Lower lobe of right lung (tissue), 2 donors: Measurements from ENCODE around the gene CFAP210. TPM values are rescaled to one million over a fixed set of nuclear protein-coding genes. Genes with fewer than 3 reads are reported as not detected.

Experiments used
- ATAC-seq, 2 donors: fragments of 200-7000 bp; cut with Tn5 transposase; one replicate each; pipeline ENCODE4 v1.9.1; 2020 to 2022; ENCODE audit warnings: mild to moderate bottlenecking in 2 of 2, moderate library complexity in 2 of 2
- DNase-seq: peaks from one replicate; pipeline ENCODE4 v3.0.0-alpha.2; 2020
- H3K27ac ChIP-seq: fragments of 200-600 bp; one replicate; pipeline ENCODE4 v1.8.0; 2022
- H3K27me3 ChIP-seq: fragments of 200-600 bp; one replicate; pipeline ENCODE4 v1.8.0; 2022; ENCODE audit warnings: low read depth
- H3K36me3 ChIP-seq: fragments of 200-600 bp; one replicate; pipeline ENCODE4 v1.8.0; 2022; ENCODE audit warnings: mild to moderate bottlenecking
- H3K4me1 ChIP-seq: fragments of 200-600 bp; one replicate; pipeline ENCODE4 v1.8.0; 2022
- H3K4me3 ChIP-seq: fragments of 200-600 bp; one replicate; pipeline ENCODE4 v1.8.0; 2022; ENCODE audit warnings: mild to moderate bottlenecking
- H3K9me3 ChIP-seq: fragments of 200-600 bp; one replicate; pipeline ENCODE4 v1.8.0; 2022
- intact Hi-C: fragments of 100-400 bp; cut with DNase I; formaldehyde crosslinking; loops from one replicate; pipeline ENCODE4 v1.11.0; 2022
- total RNA-seq: library from RNA; stranded (reverse); fragmentation: NEBNext Ultra II Directional; extraction: Animal tissue kit (Norgen Biotek cat#: 25700); gene quantifications from one replicate; pipeline ENCODE4 v1.2.1, GENCODE V29; 2021
- TF ChIP-seq, protein P1 (sequence below): fragments of 200-600 bp; IDR thresholded peaks from one replicate; pipeline ENCODE4 v1.8.0; 2022; ENCODE audit warnings: antibody characterized with exemption, mild to moderate bottlenecking
- donor health status: DM: no; HTN: yes; CAD: no; lungs with severe emphysema.

CFAP210 gene
- total RNA-seq, 1 donor from 2014 or later = 0.95 TPM

DNA sequence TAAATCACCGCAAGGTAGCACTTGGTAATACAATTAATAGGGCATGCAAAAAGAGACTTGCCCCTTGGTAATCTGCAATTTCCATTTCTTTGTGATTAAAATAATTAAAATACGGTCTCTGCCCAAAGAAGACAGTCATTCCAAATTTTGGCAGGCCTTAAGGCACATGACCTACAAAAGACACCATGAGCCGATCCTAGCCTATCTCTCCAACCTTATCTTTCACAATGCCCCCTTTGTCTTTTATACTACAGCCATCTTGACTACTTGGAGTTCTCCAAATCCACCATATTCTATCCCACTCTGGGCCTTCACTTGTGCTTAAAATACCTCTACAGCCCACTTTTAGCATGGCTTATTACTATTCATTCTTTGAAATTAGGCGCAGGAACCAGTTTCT, 23.3 kb downstream of the CFAP210 start:
- no peaks in the 10 kb centered on the region for H3K36me3 ChIP-seq
- no peaks in the 10 kb centered on the region for H3K9me3 ChIP-seq
- H3K4me1 ChIP-seq = no peaks in the 10 kb centered on the region
- intact Hi-C loops = no loop called here
- no peak for ATAC-seq
- no peaks in the 10 kb centered on the region for H3K27me3 ChIP-seq
- H3K4me3 ChIP-seq = no peak overlapping the region
- TF ChIP-seq, protein P1, sequence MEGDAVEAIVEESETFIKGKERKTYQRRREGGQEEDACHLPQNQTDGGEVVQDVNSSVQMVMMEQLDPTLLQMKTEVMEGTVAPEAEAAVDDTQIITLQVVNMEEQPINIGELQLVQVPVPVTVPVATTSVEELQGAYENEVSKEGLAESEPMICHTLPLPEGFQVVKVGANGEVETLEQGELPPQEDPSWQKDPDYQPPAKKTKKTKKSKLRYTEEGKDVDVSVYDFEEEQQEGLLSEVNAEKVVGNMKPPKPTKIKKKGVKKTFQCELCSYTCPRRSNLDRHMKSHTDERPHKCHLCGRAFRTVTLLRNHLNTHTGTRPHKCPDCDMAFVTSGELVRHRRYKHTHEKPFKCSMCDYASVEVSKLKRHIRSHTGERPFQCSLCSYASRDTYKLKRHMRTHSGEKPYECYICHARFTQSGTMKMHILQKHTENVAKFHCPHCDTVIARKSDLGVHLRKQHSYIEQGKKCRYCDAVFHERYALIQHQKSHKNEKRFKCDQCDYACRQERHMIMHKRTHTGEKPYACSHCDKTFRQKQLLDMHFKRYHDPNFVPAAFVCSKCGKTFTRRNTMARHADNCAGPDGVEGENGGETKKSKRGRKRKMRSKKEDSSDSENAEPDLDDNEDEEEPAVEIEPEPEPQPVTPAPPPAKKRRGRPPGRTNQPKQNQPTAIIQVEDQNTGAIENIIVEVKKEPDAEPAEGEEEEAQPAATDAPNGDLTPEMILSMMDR = no peak
- no peak overlapping the region for H3K27ac ChIP-seq
- DNase-seq = no peak

DNA sequence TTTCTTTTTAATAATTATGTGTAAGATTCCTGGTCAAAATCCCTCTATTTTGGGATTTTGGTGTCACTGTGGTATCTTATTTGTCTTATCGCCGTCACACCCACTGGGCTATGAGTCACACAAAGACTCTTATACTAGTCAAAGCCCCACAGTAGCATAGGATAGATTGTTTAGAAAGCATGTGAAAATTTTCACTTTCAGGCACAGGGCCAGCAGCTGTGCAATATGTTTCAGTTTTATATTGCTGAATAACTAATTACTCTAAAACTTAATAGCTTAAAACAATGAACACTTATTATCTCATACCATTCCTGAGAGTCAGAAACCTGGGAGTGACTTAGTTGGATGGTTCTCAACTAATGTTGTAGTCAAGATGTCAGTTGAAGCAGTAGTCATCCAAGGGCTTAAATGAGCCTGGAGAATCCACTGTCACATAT, 24.0 kb downstream of the CFAP210 start:
- Histone ChIP-seq H3K36me3 (no peaks in the 10 kb centered on the region), H3K4me3 (no peak overlapping the region), H3K4me1 (peaks cover 4% of the 10 kb centered on the region), H3K9me3 (no peaks in the 10 kb centered on the region), H3K27ac (no peak overlapping the region), H3K27me3 (no peaks in the 10 kb centered on the region)
- intact Hi-C loops = no loop called here
- TF ChIP-seq, protein P1 = no peak
- DNase-seq = no peak
- ATAC-seq = no peak

DNA sequence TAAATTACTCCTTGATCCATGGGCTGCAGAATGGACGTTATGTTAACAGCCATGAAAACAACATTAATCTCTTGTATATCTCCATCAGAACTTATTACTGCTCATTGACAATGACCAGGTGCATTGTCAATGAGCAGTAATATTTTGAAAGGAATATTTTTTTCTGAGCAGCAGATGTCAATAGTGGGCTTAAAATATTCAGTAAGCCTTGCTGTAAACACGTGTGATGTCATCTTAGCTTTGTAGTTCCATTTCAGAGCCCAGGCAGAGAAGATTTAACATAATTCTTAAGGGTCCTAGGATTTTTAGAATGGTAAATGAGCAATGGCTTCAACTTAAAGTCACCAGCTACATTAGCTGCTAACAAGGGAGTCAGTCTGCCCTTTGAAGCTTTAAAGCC, 26.6 kb downstream of the CFAP210 start:
- Histone ChIP-seq H3K27ac (no peak overlapping the region), H3K4me1 (peaks cover 4% of the 10 kb centered on the region), H3K9me3 (no peaks in the 10 kb centered on the region), H3K36me3 (no peaks in the 10 kb centered on the region), H3K27me3 (no peaks in the 10 kb centered on the region), H3K4me3 (no peak overlapping the region)
- ATAC-seq (no peak), DNase-seq (no peak)
- intact Hi-C loops = no loop called here
- TF ChIP-seq, protein P1 = no peak

DNA sequence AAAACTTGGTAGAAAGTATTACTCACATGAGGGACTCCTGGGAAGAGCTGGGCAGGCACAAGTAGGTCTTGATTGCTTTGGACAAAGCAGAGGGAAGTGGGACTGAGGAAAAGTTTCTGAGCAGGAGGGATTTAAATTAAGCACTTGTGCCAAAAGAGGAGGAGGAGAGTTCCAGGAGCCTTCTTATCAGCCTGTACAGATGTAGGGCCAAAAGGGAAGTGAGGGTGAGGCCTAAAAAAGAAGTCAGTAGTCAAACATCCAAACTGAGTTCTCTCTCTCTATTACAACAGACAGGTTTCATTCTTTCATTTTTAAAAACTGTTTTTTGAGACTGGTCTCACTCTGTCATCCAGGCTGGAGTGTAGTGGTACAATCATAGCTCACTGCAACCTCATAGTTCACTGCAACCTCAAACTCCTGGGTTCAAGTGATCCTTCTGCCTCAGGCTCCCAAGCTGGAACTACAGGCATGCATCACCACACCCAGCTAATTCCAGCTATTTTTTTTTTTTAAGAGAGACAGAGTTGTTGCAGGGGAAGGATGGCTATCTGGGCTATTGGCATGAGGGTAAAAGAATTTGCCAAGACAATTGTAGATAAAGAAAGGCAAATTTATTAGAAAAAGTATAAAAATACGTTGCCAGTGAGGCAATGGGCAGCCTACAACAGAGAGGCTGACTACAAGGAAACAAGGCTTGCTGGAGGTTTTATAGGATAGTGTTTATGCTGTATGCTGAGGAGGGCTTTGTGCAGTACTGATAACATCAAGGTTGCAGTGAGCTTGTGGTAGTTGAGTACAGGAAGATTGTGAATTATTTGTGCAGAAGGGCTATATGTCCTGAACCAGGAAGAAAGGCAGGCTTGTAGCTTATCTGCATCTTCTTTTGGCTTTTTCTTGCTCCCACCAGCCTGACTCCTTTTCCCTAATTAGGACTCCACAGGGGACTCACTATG, 29.0 kb downstream of the CFAP210 start:
- no peak for DNase-seq
- H3K4me3 ChIP-seq = no peak overlapping the region
- no peaks in the 10 kb centered on the region for H3K27me3 ChIP-seq
- intact Hi-C loops = no loop called here
- peaks cover 4% of the 10 kb centered on the region for H3K4me1 ChIP-seq
- H3K36me3 ChIP-seq = no peaks in the 10 kb centered on the region
- ATAC-seq = no peak
- H3K9me3 ChIP-seq = no peaks in the 10 kb centered on the region
- H3K27ac ChIP-seq = no peak overlapping the region
- TF ChIP-seq, protein P1 = no peak

DNA sequence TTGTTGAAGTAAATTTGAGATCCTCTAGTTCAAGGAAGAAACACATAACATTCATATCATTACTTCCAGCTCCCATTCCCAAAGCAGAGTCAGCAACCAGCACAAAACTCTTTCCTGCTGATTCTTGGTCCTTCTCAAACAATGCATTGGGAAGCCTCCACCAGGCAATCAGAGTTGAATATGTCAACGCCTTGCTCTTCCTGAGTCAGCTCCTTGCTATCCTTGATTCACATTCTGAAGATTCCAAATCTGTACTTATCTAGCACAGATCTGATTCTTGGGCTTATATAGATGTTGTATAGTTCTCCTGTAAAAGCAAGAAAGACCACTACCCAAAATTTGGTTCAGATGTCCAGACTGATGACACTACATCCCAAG, 29.6 kb downstream of the CFAP210 start:
- Histone ChIP-seq H3K9me3 (no peaks in the 10 kb centered on the region), H3K27me3 (no peaks in the 10 kb centered on the region), H3K4me3 (no peak overlapping the region), H3K4me1 (peaks cover 4% of the 10 kb centered on the region), H3K36me3 (no peaks in the 10 kb centered on the region), H3K27ac (no peak overlapping the region)
- no peak for ATAC-seq
- TF ChIP-seq, protein P1 = no peak
- DNase-seq = no peak
- intact Hi-C loops = no loop called here
